Activated T-helper 1 cell treated with anti-CD3 and anti-CD28 coated beads, Interleukin-2, amount 50 U/mL, for 16 hours (primary cell): ENCODE data around the gene TDP1.
"Not testable (repeated sequence)": the region's sequence is repeated elsewhere in the genome, so short reads cannot be mapped to it uniquely, and the experiment has no call there.

ENCODE experiments used
- DNase-seq, 2 donors: peaks; one replicate each; pipeline ENCODE4 v3.0.0-alpha.2; 2020; ENCODE audit warnings: low read depth in 1 of 2, low spot score in 1 of 2

The TDP1 gene

GRCh38 chr14:89988787-89989186 is 33.1 kb downstream of the TDP1 start:
- DNase-seq: no peak

- DNase-seq: no peak
Measured at GRCh38 chr14:89990218-89990617, 34.5 kb downstream of the TDP1 start.

DNA sequence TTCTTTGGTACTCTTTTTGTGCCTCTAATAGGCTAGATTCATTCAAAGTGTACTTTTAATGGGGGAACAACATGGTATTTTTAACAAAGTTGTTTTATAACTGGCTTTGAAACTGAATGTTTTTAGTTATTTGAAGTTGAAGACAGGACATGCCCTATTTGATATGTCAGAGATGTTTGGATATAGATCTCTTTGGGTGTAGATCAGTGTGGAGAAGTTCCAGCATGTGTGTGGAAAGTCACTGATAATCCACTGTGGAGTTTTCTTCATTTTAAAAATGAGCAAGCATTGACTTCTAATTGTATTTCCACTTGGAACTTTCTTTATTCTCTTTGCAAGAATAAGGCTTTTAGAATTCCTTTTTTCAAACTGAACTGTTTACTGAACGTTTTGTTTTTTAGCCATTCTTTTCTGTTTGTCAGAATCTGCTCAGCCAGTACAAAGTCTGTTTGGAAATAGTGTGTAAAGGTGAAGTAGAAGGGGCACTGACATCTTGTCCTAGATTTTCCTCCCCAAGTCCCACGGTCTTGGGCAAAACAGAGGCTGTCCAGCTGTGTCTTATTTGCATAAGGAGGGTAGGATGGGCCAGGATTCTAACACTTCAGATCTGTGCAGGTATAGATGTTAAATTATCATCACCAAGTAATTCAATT is 35.0 kb downstream of the TDP1 start:
- DNase-seq: no peak

GRCh38 chr14:89992273-89992672 is 36.5 kb downstream of the TDP1 start:
- DNase-seq: no peak

DNA sequence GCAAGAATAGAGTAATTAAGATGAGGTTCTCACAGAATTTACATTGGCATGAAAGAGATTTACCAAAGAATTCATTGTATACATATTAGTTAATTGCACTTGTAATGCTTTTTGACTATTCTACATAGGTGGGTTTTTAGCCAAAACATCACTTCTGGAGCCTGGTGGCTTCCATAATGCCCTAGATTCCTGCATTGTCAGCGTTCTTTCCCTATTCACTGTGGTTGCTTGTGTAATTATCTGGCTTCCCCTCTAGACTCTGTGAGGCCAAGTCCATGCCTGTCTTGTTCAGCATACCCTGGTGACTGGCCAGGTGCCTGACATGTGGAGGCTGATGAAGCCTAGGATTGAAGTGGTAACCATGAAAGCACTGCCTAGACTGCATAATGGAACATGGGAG is 41.2 kb downstream of the TDP1 start:
- DNase-seq: no peak

DNA sequence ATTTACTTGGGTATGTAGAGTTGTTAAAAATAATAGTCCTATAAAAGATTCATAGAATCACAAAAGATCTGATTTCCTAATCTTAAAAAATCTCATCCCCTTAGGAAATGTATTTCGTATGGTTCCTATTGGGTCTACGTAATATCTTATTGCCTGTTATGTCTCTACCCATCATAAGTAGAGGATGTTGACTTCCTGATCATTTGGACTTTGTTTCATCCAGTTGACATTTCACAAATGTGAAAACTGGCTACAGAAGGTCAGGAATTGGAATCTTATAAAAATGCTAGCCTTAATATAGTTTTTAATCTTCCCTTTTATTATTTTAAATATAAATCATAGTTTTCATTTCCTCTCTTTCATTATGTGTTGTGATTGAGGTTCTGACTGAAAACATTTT is 45.2 kb downstream of the TDP1 start:
- no peak for DNase-seq

DNA sequence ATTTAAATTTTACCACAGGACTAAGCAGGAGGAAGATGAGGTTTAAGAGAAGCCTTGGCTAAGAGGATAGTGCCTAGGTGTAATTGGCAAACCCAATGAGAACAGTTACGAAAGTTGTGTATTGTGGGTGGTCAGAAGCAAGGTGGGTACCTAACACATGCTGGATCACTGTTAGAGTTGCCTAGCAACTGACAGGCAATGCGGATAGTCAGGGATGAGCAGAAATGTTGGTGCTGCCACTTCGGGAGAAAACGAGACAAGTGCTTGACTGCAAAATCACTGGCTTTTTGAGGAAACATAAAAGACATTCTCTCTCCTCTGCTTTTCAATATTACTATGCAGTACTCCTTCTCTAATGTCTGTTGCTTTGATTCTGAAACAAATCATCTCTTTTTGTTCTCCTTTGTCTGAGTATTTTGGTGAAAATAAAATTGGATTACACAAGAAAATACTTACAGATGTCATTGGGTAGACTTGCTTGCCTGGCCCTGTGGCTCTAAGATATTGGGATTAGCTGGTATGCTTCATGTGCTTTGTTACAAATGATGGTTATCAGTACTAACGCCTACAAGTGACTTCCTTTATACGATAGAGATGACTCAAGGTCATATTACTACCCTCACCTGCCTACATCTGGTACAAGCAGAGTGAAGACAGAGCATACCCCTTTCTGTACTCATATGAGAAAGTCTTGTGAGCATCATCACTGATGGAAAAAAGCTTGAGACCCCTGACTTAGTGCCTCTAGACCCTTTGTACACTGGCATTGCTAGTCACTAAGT is 48.0 kb downstream of the TDP1 start:
- no peak for DNase-seq

DNA sequence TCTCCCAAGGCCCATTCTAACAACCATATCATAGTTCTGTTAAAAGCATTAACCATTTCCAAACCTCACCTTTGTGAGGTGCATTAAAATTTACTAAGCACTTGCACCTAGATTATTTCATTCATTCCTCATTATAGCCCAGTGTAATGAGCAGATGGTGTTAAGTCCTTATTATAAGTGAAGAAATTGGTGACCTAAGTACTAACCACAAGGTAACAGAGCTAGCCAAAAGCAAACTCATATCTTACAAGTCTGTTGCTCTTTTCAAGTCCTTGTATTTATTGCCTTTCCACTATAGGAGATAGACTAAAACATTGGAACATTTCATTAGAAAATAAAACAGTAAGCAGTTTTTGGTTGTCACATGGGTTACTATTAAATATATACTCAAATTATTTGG is 49.7 kb downstream of the TDP1 start:
- no peak for DNase-seq

GRCh38 chr14:90005939-90006530 is 50.3 kb downstream of the TDP1 start:
- no peak for DNase-seq

DNA sequence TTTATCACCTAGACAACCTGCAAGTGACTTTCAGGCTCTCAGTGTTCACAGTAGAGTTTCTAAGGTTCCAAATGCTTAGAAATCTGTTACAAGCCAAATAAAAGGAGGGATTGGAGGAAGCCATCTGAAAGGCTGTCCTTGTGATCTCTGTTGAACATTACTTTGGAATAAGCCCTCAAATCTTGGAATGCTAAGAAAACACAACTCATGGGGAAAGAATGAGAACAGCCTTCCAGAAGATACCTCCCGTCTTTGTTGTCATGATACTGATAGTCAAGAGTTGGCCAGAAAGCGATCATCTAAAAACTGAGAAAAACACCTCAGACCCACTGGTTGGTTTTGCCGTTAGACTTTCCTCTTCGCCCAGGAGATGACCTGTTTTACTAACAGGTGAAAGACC is 61.6 kb downstream of the TDP1 start:
- DNase-seq: no peak

GRCh38 chr14:90019824-90020523 is 64.2 kb downstream of the TDP1 start:
- DNase-seq: no peak

GRCh38 chr14:90023176-90023896 is 67.6 kb downstream of the TDP1 start:
- DNase-seq: no peak

DNA sequence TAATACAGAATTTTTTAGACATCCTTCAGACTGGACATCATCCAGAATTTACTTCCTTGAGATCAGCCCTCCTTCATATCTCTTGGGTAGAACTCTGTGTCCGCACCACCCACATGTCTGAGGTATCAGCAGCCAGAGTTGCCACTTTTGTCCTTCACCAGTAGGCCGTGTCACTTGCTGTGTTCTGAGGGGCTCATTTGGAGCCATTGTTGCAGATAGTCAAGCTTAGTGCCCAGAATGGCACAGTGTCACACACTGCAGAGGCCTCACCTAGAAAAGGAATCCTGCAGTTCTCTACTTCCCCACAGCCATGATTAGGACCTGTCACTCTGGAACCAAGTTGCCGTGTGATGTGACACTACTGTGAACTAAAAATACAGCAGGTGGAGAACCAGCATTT is 69.2 kb downstream of the TDP1 start:
- no peak for DNase-seq

GRCh38 chr14:90026608-90027007 is 70.9 kb downstream of the TDP1 start:
- DNase-seq: not testable (repeated sequence)

DNA sequence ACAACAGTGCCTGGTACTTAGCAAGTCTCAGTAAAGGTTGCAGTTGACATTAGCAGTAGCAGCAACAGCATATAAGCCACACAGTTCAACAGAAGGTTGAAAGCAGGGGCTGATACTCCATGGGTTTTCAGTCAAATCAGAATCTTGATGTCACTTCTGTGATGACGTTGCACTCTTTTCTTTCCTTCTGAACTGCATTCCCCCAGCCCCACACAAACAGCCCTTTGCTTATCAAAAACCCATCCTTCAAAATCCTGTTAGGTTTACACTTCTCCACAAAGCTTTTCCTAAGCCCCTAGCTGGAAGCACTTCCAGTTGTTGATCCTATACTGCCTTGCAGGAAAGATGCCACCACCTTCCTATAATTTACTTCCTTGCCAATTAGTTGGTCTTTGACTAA is 72.1 kb downstream of the TDP1 start:
- no peak for DNase-seq

GRCh38 chr14:90034156-90034555 is 78.4 kb downstream of the TDP1 start:
- DNase-seq: no peak

GRCh38 chr14:90034835-90035525 is 79.3 kb downstream of the TDP1 start:
- DNase-seq: no peak

DNA sequence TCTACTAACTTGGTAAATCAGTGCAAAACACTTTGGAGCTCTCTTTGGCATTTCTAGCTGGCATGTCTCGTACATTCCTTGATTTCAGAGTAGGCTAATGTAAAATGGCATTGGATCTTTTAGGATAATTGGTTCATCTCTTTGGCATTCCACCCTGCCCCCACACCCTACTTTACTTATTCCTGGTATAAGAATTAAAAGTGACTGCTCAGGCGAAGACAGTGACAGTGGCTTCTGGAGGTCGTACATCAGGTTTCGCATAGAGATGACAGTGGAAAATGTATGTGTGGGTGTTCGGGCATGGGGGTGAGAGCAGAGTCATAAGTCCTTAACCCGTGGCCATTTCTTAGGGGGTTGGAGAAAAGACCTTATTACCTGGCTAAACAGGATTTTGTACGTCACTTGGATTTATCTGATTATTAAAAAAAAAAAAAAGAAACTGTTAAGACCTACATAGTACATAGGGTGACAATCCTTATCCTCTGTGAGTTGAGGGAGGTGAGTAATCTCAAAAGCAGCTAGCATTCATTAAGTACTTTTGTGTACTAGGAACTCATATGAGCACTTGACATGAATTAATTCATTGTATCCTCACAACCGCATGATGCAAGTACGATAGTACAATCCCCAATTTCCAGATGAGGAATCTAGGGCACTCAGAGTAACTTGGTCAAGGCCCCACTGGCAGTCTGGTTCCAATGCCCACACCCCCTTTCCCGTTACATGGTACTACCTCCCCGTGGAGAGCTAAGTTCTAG is 83.7 kb downstream of the TDP1 start:
- no peak for DNase-seq

DNA sequence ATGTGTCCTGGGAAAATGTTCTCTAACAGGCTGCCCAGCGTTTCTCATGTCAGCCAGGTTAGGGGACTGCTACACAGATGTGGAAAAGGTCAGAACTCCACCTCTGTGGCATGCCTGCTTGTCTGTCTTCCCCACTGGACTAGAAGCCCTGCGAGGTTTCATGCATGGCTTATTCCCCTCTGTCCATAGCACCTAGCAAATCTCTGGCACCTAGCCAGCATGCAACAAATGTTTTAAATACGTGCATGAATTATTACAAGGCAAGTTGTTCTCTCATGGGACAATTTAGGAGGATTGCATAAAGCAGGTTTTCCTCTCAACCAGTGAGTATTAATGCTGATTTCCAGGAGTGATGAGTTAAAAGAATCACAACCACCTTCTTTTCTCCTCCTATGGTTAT is 84.7 kb downstream of the TDP1 start:
- no peak for DNase-seq
